ENCODE measurements around the gene ZFP36L1. TPM values are rescaled to one million over a fixed set of nuclear protein-coding genes. Genes with fewer than 3 reads are reported as not detected.

ZFP36L1 gene
- total and polyA plus RNA-seq, 2 of the 13 experiments (the other 11 are each of a cell fraction or from before 2014, with no cell fraction given), result 7.4 to 10.2 TPM

DNA sequence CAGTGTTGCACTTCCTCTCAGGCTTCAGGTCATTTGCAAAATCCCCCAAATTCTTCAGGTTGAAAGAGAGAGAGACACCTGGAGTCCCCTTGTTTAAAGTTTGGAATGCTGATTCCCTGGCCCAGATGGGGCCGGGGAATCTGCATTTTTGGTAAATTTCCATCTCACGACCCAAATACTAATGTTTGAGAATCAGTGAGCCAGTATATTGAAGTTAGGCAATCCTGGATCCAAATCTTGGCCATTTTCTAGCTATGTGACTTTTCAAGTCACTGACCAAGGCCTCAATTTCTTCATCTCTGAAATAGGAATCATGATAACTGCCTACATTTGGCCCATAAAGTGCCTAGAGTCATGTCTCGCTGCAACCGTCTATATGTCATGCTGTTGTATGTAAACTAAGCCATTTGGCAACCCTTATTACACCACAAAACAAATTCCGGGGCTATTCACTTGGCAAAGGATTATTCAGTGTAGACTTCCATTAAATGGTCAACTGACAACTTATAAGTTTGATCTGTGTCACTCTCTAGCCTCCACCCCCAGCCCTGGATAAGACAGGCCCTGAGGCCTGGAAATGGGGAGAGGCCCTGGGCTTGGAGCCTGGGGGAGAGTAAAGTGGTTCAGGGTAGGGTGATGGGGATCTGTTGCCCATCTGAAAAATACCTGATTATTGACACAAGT lies 3.7 kb upstream of the ZFP36L1 start (continued):
- no peak for TF ChIP-seq ZNF362 (CRISPR knock-in tag; IDR thresholded peaks at IDR 0.05; ENCODE audit: borderline replicate concordance)
- peak; percentile 99 for TF ChIP-seq CHD4 (IDR thresholded peaks at IDR 0.05; ENCODE audit: borderline replicate concordance, low read length)
- TF ChIP-seq CREM (IDR thresholded peaks at IDR 0.05), result 0 out of 2 replicates have a peak, but pooled peaks have one; percentile 41
- no peak for TF ChIP-seq CREM (CRISPR knock-in tag; IDR thresholded peaks at IDR 0.05)
- TF ChIP-seq ZBTB7A (CRISPR knock-in tag; IDR thresholded peaks at IDR 0.05), result no peak
- peak; percentile 57; the same call in 1 of the 2 replicates for TF ChIP-seq EHMT2 (IDR thresholded peaks at IDR 0.05; ENCODE audit: borderline replicate concordance, low read depth, low read length)
- TF ChIP-seq ZNF350 (CRISPR knock-in tag; IDR thresholded peaks at IDR 0.05; ENCODE audit: borderline replicate concordance, low read depth), result no peak
- TF ChIP-seq NCOR1 (IDR thresholded peaks at IDR 0.05; ENCODE audit: borderline replicate concordance, low read length), result no peak
- TF ChIP-seq, protein P1, sequence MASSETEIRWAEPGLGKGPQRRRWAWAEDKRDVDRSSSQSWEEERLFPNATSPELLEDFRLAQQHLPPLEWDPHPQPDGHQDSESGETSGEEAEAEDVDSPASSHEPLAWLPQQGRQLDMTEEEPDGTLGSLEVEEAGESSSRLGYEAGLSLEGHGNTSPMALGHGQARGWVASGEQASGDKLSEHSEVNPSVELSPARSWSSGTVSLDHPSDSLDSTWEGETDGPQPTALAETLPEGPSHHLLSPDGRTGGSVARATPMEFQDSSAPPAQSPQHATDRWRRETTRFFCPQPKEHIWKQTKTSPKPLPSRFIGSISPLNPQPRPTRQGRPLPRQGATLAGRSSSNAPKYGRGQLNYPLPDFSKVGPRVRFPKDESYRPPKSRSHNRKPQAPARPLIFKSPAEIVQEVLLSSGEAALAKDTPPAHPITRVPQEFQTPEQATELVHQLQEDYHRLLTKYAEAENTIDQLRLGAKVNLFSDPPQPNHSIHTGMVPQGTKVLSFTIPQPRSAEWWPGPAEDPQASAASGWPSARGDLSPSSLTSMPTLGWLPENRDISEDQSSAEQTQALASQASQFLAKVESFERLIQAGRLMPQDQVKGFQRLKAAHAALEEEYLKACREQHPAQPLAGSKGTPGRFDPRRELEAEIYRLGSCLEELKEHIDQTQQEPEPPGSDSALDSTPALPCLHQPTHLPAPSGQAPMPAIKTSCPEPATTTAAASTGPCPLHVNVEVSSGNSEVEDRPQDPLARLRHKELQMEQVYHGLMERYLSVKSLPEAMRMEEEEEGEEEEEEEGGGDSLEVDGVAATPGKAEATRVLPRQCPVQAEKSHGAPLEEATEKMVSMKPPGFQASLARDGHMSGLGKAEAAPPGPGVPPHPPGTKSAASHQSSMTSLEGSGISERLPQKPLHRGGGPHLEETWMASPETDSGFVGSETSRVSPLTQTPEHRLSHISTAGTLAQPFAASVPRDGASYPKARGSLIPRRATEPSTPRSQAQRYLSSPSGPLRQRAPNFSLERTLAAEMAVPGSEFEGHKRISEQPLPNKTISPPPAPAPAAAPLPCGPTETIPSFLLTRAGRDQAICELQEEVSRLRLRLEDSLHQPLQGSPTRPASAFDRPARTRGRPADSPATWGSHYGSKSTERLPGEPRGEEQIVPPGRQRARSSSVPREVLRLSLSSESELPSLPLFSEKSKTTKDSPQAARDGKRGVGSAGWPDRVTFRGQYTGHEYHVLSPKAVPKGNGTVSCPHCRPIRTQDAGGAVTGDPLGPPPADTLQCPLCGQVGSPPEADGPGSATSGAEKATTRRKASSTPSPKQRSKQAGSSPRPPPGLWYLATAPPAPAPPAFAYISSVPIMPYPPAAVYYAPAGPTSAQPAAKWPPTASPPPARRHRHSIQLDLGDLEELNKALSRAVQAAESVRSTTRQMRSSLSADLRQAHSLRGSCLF (CRISPR knock-in tag; IDR thresholded peaks at IDR 0.05; ENCODE audit: borderline replicate concordance), result no peak
- no peak for TF ChIP-seq YEATS4 (CRISPR knock-in tag; IDR thresholded peaks at IDR 0.05; ENCODE audit: borderline replicate concordance)
- TF ChIP-seq CEBPG (CRISPR knock-in tag; IDR thresholded peaks at IDR 0.05), result peak; percentile 23; the same call in 1 of the 2 replicates
- no peak for TF ChIP-seq CENPBD1 (CRISPR knock-in tag; IDR thresholded peaks at IDR 0.05; ENCODE audit: borderline replicate concordance, low read depth)
- TF ChIP-seq ADNP (CRISPR knock-in tag; IDR thresholded peaks at IDR 0.05), result peak; percentile 95
- TF ChIP-seq SP4 (CRISPR knock-in tag; IDR thresholded peaks at IDR 0.05), result no peak; the same call in 1 of the 2 replicates
- no peak for TF ChIP-seq ZNF570 (CRISPR knock-in tag; IDR thresholded peaks at IDR 0.05; ENCODE audit: borderline replicate concordance)
- TF ChIP-seq MEF2D (CRISPR knock-in tag; IDR thresholded peaks at IDR 0.05), result no peak
- no peak for TF ChIP-seq ZSCAN22 (CRISPR knock-in tag; IDR thresholded peaks at IDR 0.05)
- 0 out of 2 replicates have a peak, but pooled peaks have one; percentile 31 for TF ChIP-seq RCOR2 (CRISPR knock-in tag; IDR thresholded peaks at IDR 0.05)
- TF ChIP-seq ZMYM3 (CRISPR knock-in tag; IDR thresholded peaks at IDR 0.05), result peak; percentile 76

All from HepG2 (cell line).